GM19452 (cell line): Measurements from ENCODE around the gene NEK9.

Source experiments
- ATAC-seq: cut with Tn5 transposase; IDR thresholded peaks from one replicate; pipeline ENCODE4 v1.9.1; 2021; ENCODE audit not compliant: unreplicated experiment

NEK9 gene

GRCh38 chr14:75042035-75042434 lies 84.8 kb downstream of the NEK9 start:
- no peak for ATAC-seq

GRCh38 chr14:75041613-75042012 lies 85.2 kb downstream of the NEK9 start:
- ATAC-seq: no peak

- ATAC-seq: no peak
Observed at GRCh38 chr14:75040959-75041358, 85.9 kb downstream of the NEK9 start.

- no peak for ATAC-seq
Observed at GRCh38 chr14:75040507-75040906, 86.3 kb downstream of the NEK9 start.

GRCh38 chr14:75032939-75033338 lies 93.9 kb downstream of the NEK9 start:
- no peak for ATAC-seq

GRCh38 chr14:75030147-75030546 lies 96.7 kb downstream of the NEK9 start:
- ATAC-seq: no peak
